HAP-1 (cell line): Measurements from ENCODE around the gene ADGRG2.

Source experiments
- DNase-seq, 2 experiments: peaks; one replicate each; pipeline ENCODE4 v3.0.0-alpha.2; 2016 to 2020; ENCODE audit warnings: low spot score in 2 of 2
- H3K27me3 ChIP-seq: fragments of 250-450 bp; sonication (Bioruptor Pico); 2 replicates; pipeline ENCODE4 v1.5.1; 2020; ENCODE audit warnings: low read depth, mild to moderate bottlenecking, moderate library complexity
- H3K36me3 ChIP-seq: fragments of 250-450 bp; sonication (Bioruptor Pico); replicated peaks from 2 replicates; pipeline ENCODE4 v1.5.1; 2020; ENCODE audit warnings: mild to moderate bottlenecking
- H3K4me1 ChIP-seq: fragments of 250-450 bp; sonication (Bioruptor Pico); 2 replicates; pipeline ENCODE4 v1.5.1; 2020; ENCODE audit warnings: mild to moderate bottlenecking
- H3K4me3 ChIP-seq: fragments of 250-450 bp; sonication (Bioruptor Pico); 2 replicates; pipeline ENCODE4 v1.5.1; 2020; ENCODE audit warnings: mild to moderate bottlenecking, moderate library complexity
- H3K9me3 ChIP-seq: fragments of 250-450 bp; sonication (Bioruptor Pico); 2 replicates; pipeline ENCODE4 v1.5.1; 2020; ENCODE audit warnings: mild to moderate bottlenecking, moderate library complexity
- in situ Hi-C: fragments of 300-500 bp; cut with MboI; formaldehyde crosslinking; loops from 3 replicates; pipeline ENCODE4 v1.14.3; 2020; ENCODE audit warnings: low sequenced_read_pairs, inconsistent platforms, mixed read lengths

The ADGRG2 gene, protein sequence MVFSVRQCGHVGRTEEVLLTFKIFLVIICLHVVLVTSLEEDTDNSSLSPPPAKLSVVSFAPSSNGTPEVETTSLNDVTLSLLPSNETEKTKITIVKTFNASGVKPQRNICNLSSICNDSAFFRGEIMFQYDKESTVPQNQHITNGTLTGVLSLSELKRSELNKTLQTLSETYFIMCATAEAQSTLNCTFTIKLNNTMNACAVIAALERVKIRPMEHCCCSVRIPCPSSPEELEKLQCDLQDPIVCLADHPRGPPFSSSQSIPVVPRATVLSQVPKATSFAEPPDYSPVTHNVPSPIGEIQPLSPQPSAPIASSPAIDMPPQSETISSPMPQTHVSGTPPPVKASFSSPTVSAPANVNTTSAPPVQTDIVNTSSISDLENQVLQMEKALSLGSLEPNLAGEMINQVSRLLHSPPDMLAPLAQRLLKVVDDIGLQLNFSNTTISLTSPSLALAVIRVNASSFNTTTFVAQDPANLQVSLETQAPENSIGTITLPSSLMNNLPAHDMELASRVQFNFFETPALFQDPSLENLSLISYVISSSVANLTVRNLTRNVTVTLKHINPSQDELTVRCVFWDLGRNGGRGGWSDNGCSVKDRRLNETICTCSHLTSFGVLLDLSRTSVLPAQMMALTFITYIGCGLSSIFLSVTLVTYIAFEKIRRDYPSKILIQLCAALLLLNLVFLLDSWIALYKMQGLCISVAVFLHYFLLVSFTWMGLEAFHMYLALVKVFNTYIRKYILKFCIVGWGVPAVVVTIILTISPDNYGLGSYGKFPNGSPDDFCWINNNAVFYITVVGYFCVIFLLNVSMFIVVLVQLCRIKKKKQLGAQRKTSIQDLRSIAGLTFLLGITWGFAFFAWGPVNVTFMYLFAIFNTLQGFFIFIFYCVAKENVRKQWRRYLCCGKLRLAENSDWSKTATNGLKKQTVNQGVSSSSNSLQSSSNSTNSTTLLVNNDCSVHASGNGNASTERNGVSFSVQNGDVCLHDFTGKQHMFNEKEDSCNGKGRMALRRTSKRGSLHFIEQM

DNA sequence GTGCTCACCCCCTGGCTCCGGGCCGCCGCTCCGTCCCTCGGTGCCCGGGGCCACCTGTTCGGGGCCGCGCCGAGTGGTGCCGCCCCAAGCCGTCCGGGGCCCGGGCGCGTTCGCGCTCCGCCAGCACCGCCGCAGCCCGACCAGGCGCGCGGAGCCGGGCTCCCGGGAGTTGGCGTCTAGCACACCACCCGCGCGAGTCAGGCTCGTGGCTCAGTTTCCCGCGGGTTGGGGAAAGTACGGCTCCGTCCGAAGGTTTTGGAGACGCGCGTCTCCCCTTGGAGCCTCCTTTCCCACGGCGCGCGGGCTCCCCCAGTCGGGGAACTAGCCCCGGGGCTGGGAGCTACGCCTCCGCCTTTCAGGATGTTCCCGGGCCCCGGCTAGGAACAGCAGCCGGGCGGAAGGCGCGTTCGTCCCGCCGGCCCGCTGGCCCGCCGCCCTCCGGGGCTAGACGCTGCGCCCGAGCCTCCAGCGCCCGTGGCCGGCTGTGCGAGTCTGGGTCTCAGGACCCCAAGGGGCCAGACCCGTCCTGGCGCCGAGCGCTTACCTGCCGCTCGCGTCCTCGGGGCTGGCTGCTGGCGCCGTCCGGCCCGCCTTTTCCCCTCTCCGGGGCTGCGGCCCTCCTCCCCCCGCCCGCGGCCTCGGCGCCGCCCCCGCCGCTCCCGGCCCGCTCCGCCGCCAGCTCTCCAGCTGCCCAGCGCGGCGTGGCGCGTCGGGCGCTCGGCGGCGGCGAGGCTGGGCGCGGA lies at the start of gene ADGRG2:
Gene ADGRG2 (minus strand): TSS at position 571 of the 743 bp plus-strand sequence. CDS start 53,634 bp downstream, outside the sequence.
- Histone ChIP-seq H3K27me3 (peaks cover 60% of the 10 kb centered on the region), H3K4me1 (no peaks in the 10 kb centered on the region), H3K9me3 (no peaks in the 10 kb centered on the region), H3K4me3 (peak within 1 kb of the TSS; percentile 24), H3K36me3 (no peaks in the 10 kb centered on the region)
- in situ Hi-C loops: no loop called here
- DNase-seq: peak in 1 of 2 experiments; percentile 51

DNA sequence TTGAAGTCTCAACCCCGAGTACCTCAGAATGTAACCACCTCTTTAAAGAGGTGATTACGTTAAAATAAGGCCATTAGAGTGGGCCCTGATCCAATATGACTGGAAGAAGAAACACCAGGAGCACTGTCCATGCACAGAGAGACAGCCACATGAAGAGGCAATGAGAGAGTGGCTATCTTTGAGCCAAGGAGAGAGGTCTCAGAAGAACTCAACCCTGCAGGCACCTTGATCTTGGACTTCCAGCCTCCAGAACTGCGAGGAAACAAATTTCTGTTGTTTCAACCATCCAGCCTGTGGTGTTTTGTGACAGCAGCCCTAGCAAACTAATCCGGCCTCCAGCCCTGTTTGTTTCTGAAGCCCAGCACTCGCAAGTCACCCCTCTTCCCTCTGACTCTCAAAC lies 46.3 kb upstream of the ADGRG2 start:
- DNase-seq: no peak
- Histone ChIP-seq H3K4me3 (no peak overlapping the region), H3K36me3 (no peaks in the 10 kb centered on the region), H3K4me1 (no peaks in the 10 kb centered on the region), H3K27me3 (no peaks in the 10 kb centered on the region), H3K9me3 (no peaks in the 10 kb centered on the region)
- in situ Hi-C loops: no loop called here

DNA sequence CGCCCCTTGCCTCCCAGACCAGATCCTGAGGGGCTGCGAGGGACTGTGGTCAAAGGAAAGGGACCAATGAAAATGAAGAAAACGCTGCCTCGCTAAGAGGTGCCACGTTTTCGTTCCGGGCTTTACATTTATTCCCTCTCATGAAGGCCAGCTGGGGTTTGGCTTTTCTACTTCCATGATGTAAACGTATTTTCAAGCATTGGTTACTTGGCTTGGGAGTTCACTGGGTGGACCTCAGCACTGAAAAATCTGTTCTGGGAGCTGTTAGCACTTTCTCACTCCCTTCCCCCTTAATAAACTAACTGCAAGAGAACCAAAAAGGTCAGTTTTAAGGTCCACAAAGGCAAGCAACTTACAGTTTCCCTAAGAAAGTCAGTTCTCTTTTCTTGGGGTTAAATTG lies 40.6 kb upstream of the ADGRG2 start:
- Histone ChIP-seq H3K9me3 (no peaks in the 10 kb centered on the region), H3K27me3 (no peaks in the 10 kb centered on the region), H3K4me3 (no peak overlapping the region), H3K36me3 (no peaks in the 10 kb centered on the region), H3K4me1 (no peaks in the 10 kb centered on the region)
- DNase-seq: no peak
- in situ Hi-C loops: no loop called here

DNA sequence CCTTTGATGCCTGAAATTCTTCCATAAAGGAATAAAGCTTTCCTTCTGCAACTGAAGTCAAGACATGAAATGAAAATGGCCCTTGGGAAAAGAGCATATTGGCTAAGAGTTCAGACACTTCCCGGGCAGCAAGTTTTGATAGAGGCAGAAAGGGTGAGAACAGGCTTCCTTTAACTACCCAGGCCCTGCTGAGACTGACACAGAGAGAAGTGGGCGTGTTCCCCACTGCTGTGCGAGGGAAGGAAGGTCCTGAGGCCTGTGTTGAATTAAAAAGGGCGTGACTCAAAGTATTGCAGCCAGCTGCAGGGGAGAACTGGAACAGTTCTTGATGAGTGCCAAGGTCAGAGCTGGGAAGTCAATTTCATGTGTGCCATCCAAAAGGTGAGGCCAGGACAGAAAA lies 33.9 kb upstream of the ADGRG2 start:
- no peaks in the 10 kb centered on the region for H3K36me3 ChIP-seq
- in situ Hi-C loops: no loop called here
- H3K4me3 ChIP-seq: no peak overlapping the region
- no peaks in the 10 kb centered on the region for H3K4me1 ChIP-seq
- no peaks in the 10 kb centered on the region for H3K27me3 ChIP-seq
- H3K9me3 ChIP-seq: no peaks in the 10 kb centered on the region
- no peak for DNase-seq

DNA sequence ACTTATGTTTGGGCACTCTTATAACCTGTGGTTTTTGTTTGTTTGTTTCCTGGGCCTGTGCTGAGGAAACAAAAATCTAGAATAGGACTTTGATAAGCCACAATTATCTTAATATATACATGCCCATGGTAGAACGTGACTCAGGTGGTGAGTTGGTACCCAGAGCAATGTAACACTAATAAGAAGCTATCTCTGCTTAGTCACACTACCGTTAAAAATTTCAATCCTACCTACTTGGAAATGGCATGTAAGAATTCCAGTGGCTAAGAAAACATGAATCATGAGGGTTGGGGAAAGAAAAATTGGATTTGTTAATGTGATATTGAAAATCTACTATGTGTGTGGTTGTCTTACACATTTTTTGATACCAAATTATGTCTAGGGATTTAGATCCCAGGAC lies 30.5 kb upstream of the ADGRG2 start:
- DNase-seq: no peak
- Histone ChIP-seq H3K4me1 (no peaks in the 10 kb centered on the region), H3K36me3 (no peaks in the 10 kb centered on the region), H3K27me3 (no peaks in the 10 kb centered on the region; the same call in 1 of the 2 replicates), H3K9me3 (no peaks in the 10 kb centered on the region), H3K4me3 (no peak overlapping the region)
- in situ Hi-C loops: no loop called here

DNA sequence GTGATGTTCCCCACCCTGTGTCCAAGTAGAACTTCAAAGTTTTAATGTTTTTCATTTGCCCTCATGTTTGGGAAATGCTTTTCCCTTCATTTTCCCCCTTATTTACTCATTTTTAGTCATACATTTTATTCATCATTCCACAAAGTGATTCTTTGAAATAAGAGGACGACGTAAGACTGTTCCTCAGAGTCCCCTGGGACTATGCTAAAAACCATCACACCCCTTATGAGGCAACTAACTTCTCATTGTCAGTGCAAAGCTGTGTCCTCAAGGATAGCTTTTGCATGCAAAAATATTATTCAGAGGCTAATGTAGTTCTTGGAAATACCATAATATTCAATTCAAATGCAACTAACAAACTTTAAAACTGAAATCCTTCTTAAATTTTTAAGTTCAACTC lies 14.8 kb upstream of the ADGRG2 start:
- Histone ChIP-seq H3K4me3 (no peak overlapping the region), H3K27me3 (no peaks in the 10 kb centered on the region), H3K9me3 (no peaks in the 10 kb centered on the region), H3K4me1 (no peaks in the 10 kb centered on the region; the same call in 1 of the 2 replicates), H3K36me3 (no peaks in the 10 kb centered on the region)
- in situ Hi-C loops: no loop called here
- peak in 1 of 2 experiments; percentile 19 for DNase-seq

DNA sequence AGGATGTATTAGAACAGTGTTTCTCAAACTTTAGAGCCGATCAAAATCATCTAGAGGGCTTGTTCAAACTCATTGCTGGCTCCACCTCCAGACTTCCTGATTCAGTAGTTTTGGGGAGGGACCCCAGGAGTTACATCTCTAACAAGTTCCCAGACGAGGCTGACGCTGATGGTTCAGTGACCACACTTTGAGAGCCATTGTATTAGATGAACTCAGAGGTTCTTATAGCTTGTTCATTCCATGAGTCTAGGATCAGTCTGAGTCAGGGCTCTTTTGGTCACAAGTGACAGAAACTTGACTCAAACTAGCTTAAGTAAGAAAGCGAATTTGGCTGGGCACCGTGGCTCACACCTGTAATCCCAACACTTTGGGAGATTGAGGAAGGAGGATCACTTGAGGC lies 11.5 kb upstream of the ADGRG2 start:
- H3K4me3 ChIP-seq: no peak overlapping the region
- DNase-seq: no peak
- no peaks in the 10 kb centered on the region for H3K9me3 ChIP-seq
- no peaks in the 10 kb centered on the region for H3K27me3 ChIP-seq
- H3K4me1 ChIP-seq: no peaks in the 10 kb centered on the region; the same call in 1 of the 2 replicates
- in situ Hi-C loops: no loop called here
- no peaks in the 10 kb centered on the region for H3K36me3 ChIP-seq

DNA sequence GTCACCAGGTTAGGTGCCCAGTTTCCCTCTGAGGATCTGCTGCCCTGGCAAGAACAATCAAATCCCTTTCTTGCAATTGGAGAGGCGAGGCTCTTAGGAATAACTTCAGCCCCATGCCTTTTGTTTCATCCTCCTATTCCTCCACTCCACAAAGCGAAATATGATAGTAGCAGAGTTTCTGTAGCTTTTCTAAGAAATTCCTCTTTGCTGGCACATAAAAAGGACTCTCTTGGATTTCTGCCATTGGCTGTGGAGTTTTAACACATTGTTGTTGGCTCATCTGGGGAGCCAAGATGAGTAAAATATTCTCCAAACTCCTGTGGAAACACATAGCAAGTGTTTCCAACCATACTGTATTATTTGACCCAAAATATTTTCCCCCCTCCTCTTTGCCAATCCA lies 11.0 kb upstream of the ADGRG2 start:
- H3K36me3 ChIP-seq: no peaks in the 10 kb centered on the region
- no peak for DNase-seq

DNA sequence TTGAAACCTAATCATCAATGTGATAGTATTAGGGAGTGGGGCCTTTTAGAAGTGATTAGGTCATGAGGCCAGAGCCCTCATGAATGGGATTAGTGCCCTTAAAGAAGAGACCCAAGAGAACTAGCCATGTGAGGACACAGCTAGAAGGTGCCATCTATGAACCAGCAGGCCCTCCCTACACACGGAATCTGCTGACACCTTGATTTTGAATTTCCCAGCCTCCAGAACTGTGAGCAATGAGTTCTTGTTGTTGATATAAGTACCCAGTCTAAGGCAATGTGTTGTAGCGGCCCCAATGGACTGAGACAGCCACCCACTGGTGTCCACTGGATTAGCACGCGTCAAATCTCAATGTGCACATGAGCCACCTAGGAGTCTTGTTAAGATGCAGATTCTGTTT lies 8.4 kb upstream of the ADGRG2 start:
- H3K4me1 ChIP-seq: no peaks in the 10 kb centered on the region
- DNase-seq: no peak
- no peak overlapping the region for H3K4me3 ChIP-seq
- no peaks in the 10 kb centered on the region for H3K27me3 ChIP-seq
- in situ Hi-C loops: no loop called here
- no peaks in the 10 kb centered on the region for H3K36me3 ChIP-seq
- H3K9me3 ChIP-seq: no peaks in the 10 kb centered on the region

More for the DNA sequence above, 11.0 kb upstream of the ADGRG2 start:
- Histone ChIP-seq H3K9me3 (no peaks in the 10 kb centered on the region), H3K4me1 (no peaks in the 10 kb centered on the region; the same call in 1 of the 2 replicates), H3K27me3 (no peaks in the 10 kb centered on the region), H3K4me3 (no peak overlapping the region)
- in situ Hi-C loops: no loop called here

DNA sequence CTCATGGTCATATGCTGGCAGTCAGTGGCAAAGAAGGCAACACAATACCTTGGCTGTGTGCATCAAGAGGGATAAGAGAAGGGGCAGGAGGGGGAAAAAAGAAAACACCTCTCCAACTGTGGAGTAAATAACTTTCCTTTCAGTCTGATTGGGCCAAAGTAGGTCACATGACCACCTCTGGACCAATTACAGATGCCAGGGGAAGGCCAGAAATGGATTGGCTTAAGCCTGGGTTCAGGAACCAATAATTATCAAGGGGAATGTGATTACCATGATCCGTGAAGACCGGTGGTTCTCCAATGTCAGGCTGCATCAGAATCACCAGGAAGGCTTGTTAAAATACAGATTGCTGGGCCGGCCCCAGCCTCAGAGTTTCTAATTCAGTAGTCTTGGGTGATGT lies 7.4 kb upstream of the ADGRG2 start:
- DNase-seq: no peak
- in situ Hi-C loops: no loop called here
- peaks cover under 1% of the 10 kb centered on the region; the same call in 1 of the 2 replicates for H3K27me3 ChIP-seq
- no peaks in the 10 kb centered on the region for H3K4me1 ChIP-seq
- no peaks in the 10 kb centered on the region for H3K36me3 ChIP-seq
- no peaks in the 10 kb centered on the region for H3K9me3 ChIP-seq
- H3K4me3 ChIP-seq: no peak overlapping the region

DNA sequence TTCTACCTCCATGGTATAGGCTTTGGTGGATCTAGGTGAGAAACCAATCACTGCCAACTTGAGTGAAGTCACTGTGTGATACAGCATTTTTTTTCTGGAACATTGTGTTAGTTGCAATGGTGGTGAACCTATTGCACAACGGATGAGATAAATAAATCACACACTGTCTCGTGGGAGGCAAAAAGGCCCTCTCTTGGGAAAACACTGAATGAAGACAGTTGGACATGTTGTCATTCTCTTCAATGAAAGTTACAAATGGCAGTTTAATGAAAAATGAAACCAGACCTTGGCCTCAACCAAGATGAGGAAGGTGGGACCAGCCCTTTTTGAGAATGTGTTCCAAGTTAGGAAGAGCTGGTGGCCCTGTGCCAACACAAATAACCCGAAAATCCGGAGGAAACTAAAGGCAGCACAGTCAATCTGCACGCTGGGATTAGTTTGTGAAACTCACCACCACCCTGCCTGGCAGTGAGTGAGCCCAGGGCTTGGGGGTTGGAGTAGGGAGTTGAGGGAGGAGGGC lies 5.4 kb upstream of the ADGRG2 start:
- H3K27me3 ChIP-seq: peaks cover 20% of the 10 kb centered on the region
- H3K9me3 ChIP-seq: no peaks in the 10 kb centered on the region
- H3K4me3 ChIP-seq: no peak overlapping the region
- no peaks in the 10 kb centered on the region for H3K36me3 ChIP-seq
- no peaks in the 10 kb centered on the region for H3K4me1 ChIP-seq
- DNase-seq: no peak
- in situ Hi-C loops: no loop called here

DNA sequence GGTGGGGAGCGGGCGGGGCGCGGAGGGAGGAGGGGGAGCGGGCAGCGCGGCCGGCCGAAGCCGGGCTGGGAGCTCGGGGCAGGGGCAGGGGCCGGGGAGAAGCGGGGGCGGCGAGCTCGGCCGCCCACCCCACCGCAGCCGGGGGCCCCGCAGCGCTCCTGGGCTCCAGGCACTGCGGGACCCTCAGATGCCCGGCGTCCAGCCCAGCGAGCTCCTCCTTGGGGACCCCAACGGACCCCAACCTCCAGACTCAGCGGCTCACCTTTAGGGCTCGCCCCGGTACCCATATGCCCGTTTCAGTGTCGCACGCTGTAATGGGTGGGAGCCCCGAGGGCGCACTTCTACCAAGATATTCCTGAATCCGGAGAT lies 357 bp upstream of the ADGRG2 start:
- in situ Hi-C loops: no loop called here
- H3K27me3 ChIP-seq: peaks cover 60% of the 10 kb centered on the region
- H3K9me3 ChIP-seq: no peaks in the 10 kb centered on the region
- no peaks in the 10 kb centered on the region for H3K4me1 ChIP-seq
- no peak overlapping the region for H3K4me3 ChIP-seq
- no peak for DNase-seq
- H3K36me3 ChIP-seq: no peaks in the 10 kb centered on the region

DNA sequence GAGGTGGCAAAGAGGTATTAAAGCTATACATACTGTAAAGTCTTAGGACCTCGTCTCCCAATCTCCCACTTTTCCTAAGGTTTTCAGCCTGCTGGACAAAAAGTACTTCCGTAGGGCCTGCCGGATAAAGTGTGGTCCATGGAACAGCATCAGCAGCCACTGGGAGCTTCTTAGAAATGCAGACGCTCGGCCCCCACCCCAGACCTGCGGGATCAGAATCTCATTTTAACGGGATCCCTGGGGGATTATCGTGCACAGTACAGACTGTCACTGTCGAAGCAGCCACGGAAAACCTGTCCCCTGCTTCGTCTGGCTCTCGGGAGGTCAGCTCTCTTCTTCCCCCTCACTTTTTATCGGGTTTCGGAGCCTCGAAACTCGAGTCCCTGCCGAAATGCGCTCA lies 802 bp downstream of the ADGRG2 start:
- H3K4me3 ChIP-seq: peak overlapping the region; percentile 24; the same call in 1 of the 2 replicates
- peaks cover 66% of the 10 kb centered on the region for H3K27me3 ChIP-seq

More for the DNA sequence above, 802 bp downstream of the ADGRG2 start:
- no peak for DNase-seq
- Histone ChIP-seq H3K9me3 (no peaks in the 10 kb centered on the region), H3K36me3 (no peaks in the 10 kb centered on the region), H3K4me1 (no peaks in the 10 kb centered on the region)
- in situ Hi-C loops: no loop called here
